SK-N-SH (cell line): Measurements from ENCODE around the gene ERVFRD-1. TPM values are rescaled to one million over a fixed set of nuclear protein-coding genes. Genes with fewer than 3 reads are reported as not detected.

Experiments
- CTCF ChIA-PET: fragments of 300-600, 350-600 bp; formaldehyde crosslinking; extraction: SDS; loops from one replicate; lab custom pipeline; 2021; lab: Yijun Ruan, JAX
- POLR2A ChIA-PET: fragments of 350-600 bp; sonication (Branson Sonifier 250); formaldehyde crosslinking; extraction: SDS; loops from one replicate; lab custom pipeline; 2020; ENCODE audit warnings: antibody characterized with exemption, inconsistent platforms; lab: Yijun Ruan, JAX
- DNase-seq: peaks from one replicate; pipeline ENCODE4 v3.0.0; 2012
- H2AFZ ChIP-seq: fragments of 200-600 bp; sonication (generic); 2 replicates; pipeline ENCODE4 v1.8.1; 2016; ENCODE audit warnings: antibody characterized with exemption, mild to moderate bottlenecking, low read depth
- H3F3A ChIP-seq: fragments of 200-600 bp; sonication (generic); replicated peaks from 2 replicates; pipeline ENCODE3; 2016; ENCODE audit warnings: antibody characterized with exemption, mild to moderate bottlenecking; ENCODE audit not compliant: insufficient read depth
- H3K27ac ChIP-seq, 2 experiments: fragments of 200-500 bp in 1 of 2; fragments of 200-600 bp in 1 of 2; sonication (Bioruptor generic) in 1 of 2; sonication (generic), shearing (Covaris generic) in 1 of 2; 2 replicates each; pipeline versions ENCODE4 v1.5.1 to v1.6.1; 2014 to 2016; ENCODE audit warnings: low read depth in 2 of 2, inconsistent platforms in 1 of 2, low read length in 1 of 2, mild to moderate bottlenecking in 1 of 2, mixed read lengths in 1 of 2
- H3K27me3 ChIP-seq: fragments of 200-600 bp; sonication (generic), shearing (Covaris generic); 2 replicates; pipeline ENCODE4 v1.6.1; 2016; ENCODE audit warnings: mixed run types; ENCODE audit not compliant: insufficient read depth
- H3K36me3 ChIP-seq, 2 experiments: fragments of 200-500 bp in 1 of 2; fragments of 200-600 bp in 1 of 2; sonication (Bioruptor generic) in 1 of 2; sonication (generic) in 1 of 2; replicated peaks in 1 of 2; 2 replicates each; pipeline versions ENCODE3 to v1.5.1; 2014 to 2016; ENCODE audit warnings: low read length in 1 of 2, mild to moderate bottlenecking in 1 of 2; ENCODE audit not compliant: insufficient read depth in 2 of 2, control insufficient read depth in 1 of 2
- H3K4me1 ChIP-seq, 2 experiments: fragments of 200-500 bp in 1 of 2; fragments of 200-600 bp in 1 of 2; sonication (Bioruptor generic) in 1 of 2; sonication (generic), shearing (Covaris generic) in 1 of 2; 2 replicates each; pipeline versions ENCODE4 v1.5.1 to v1.6.1; 2014 to 2016; ENCODE audit warnings: low read depth in 1 of 2, low read length in 1 of 2, mixed run types in 1 of 2; ENCODE audit not compliant: insufficient read depth in 2 of 2, control insufficient read depth in 1 of 2
- H3K4me2 ChIP-seq: fragments of 200-600 bp; sonication (generic), shearing (Covaris generic); 2 replicates; pipeline ENCODE4 v1.6.1; 2017; ENCODE audit warnings: mixed run types
- H3K4me3 ChIP-seq, 2 experiments: fragments of 200-500 bp in 1 of 2; fragments of 200-600 bp in 1 of 2; sonication (Bioruptor generic) in 1 of 2; sonication (generic), shearing (Covaris generic) in 1 of 2; 2 replicates each; pipeline versions ENCODE4 v1.5.1 to v1.8.1; 2014 to 2016; ENCODE audit warnings: low read depth in 2 of 2, inconsistent platforms in 1 of 2, low read length in 1 of 2, mild to moderate bottlenecking in 1 of 2, mixed read lengths in 1 of 2, moderate library complexity in 1 of 2
- H3K79me2 ChIP-seq: fragments of 200-600 bp; sonication (generic); 2 replicates; pipeline ENCODE4 v1.8.1; 2017; ENCODE audit warnings: mild to moderate bottlenecking; ENCODE audit not compliant: insufficient read depth
- H3K9ac ChIP-seq: fragments of 200-600 bp; sonication (generic); 2 replicates; pipeline ENCODE4 v1.6.1; 2017; ENCODE audit warnings: mixed run types
- H3K9me2 ChIP-seq: fragments of 200-600 bp; sonication (generic); 2 replicates; pipeline ENCODE4 v1.6.1; 2017; ENCODE audit warnings: mixed run types
- H3K9me3 ChIP-seq: fragments of 200-600 bp; sonication (generic); 2 replicates; pipeline ENCODE4 v1.6.1; 2017; ENCODE audit warnings: mixed run types, mild to moderate bottlenecking, moderate library complexity
- H4K20me1 ChIP-seq: fragments of 200-600 bp; sonication (generic); 2 replicates; pipeline ENCODE4 v1.6.1; 2017; ENCODE audit warnings: mild to moderate bottlenecking, mixed run types; ENCODE audit not compliant: insufficient read depth
- EP300 ChIP-seq, 2 experiments: IDR thresholded peaks; 2 replicates each; pipeline versions ENCODE4 v1.4.0 to v1.6.1; 2012; ENCODE audit warnings: borderline replicate concordance in 1 of 2, low read depth in 1 of 2, low read length in 1 of 2
- EZH2phosphoT487 ChIP-seq: fragments of 200-600 bp; sonication (generic); IDR thresholded peaks from 2 replicates; pipeline ENCODE4 v1.6.1; 2017; ENCODE audit warnings: low read depth, mixed run types, mild to moderate bottlenecking, antibody characterized with exemption, moderate library complexity, borderline replicate concordance
- FOSL2 ChIP-seq: IDR thresholded peaks from 2 replicates; pipeline ENCODE4 v1.4.0; 2012; ENCODE audit warnings: low read depth, mild to moderate bottlenecking, moderate library complexity, borderline replicate concordance
- FOXM1 ChIP-seq: IDR thresholded peaks from 2 replicates; pipeline ENCODE4 v1.4.0; 2012; ENCODE audit warnings: low read depth, mild to moderate bottlenecking
- GATA2 ChIP-seq: sonication (generic); formaldehyde crosslinking; IDR thresholded peaks from 2 replicates; pipeline ENCODE4 v1.5.0; 2020; ENCODE audit warnings: mild to moderate bottlenecking, missing genetic modification reagents
- JUND ChIP-seq: IDR thresholded peaks from 2 replicates; pipeline ENCODE4 v1.4.0; 2012
- MEF2A ChIP-seq: IDR thresholded peaks from 2 replicates; pipeline ENCODE4 v1.4.0; 2012; ENCODE audit warnings: low read depth, borderline replicate concordance
- MXI1 ChIP-seq: IDR thresholded peaks from 2 replicates; pipeline ENCODE4 v1.6.1; 2012; ENCODE audit warnings: mild to moderate bottlenecking, low read depth, low read length, improper control_type of control experiment
- NFIC ChIP-seq: IDR thresholded peaks from 2 replicates; pipeline ENCODE4 v1.4.0; 2012; ENCODE audit warnings: borderline replicate concordance
- RAD21 ChIP-seq: IDR thresholded peaks from 2 replicates; pipeline ENCODE4 v1.6.1; 2012; ENCODE audit warnings: mild to moderate bottlenecking, low read length
- RCOR1 ChIP-seq: fragments of 150-350 bp; IDR thresholded peaks from 2 replicates; pipeline ENCODE4 v1.6.1; 2017; ENCODE audit warnings: antibody characterized with exemption, low read length
- RFX5 ChIP-seq: IDR thresholded peaks from 2 replicates; pipeline ENCODE4 v1.6.1; 2012; ENCODE audit warnings: mild to moderate bottlenecking, improper control_type of control experiment, low read length
- RXRA ChIP-seq: IDR thresholded peaks from 2 replicates; pipeline ENCODE4 v1.4.0; 2012; ENCODE audit warnings: low read depth, mild to moderate bottlenecking, borderline replicate concordance
- USF2 ChIP-seq: fragments of 150-350 bp; IDR thresholded peaks from 2 replicates; pipeline ENCODE4 v1.6.1; 2017; ENCODE audit warnings: antibody characterized with exemption, low read length, low read depth, borderline replicate concordance
- YY1 ChIP-seq: IDR thresholded peaks from 2 replicates; pipeline ENCODE4 v1.4.0; 2012; ENCODE audit warnings: low read depth, mild to moderate bottlenecking
- WGBS: methylation state at CpG from one replicate; pipeline ENCODE4 v1.1.6; 2017; ENCODE audit warnings: low lambda C conversion rate; 5-methylcytosine and 5-hydroxymethylcytosine counted together
- polyA plus RNA-seq, 3 experiments: library from polyadenylated mRNA; depleted of rRNA; stranded (reverse); fragments of >200 nt; gene quantifications; 2 replicates each; pipeline ENCODE4 v1.2.3, GENCODE V29; 2012
- TF ChIP-seq, protein P1 (sequence below): fragments of 150-350 bp; IDR thresholded peaks from 2 replicates; pipeline ENCODE4 v1.6.1; 2016; ENCODE audit warnings: mild to moderate bottlenecking, low read depth, low read length

The ERVFRD-1 gene
- polyA plus RNA-seq, 1 of the 3 experiments (the other 2 are of a cell fraction) = not detected

DNA sequence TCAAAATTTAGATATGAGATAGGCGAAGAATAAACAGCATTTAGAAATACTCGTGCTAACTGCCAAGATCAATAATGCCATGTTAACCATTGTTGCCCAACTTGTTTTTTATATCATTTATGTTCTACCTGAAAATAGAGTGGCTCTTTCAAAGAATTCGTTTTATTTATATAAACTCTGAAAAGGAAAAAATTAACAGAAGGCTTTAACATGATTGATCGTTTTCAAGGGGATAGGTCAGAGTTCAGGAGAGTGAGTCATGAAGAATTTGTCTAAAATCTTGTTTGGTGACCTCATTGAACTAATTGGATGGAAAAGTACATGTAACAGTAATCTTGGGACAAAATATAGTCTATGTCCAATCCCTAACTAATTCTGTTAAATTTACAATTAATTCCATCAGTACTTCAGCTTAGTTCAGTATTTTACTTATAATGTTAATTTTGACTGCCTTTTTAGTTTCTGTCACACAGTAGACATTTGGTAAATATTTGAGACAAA, 56.3 kb downstream of the ERVFRD-1 start:
- Histone ChIP-seq H3K27ac (no peak overlapping the region), H2AFZ (no peak overlapping the region), H3K27me3 (no peaks in the 10 kb centered on the region), H3K9me3 (no peaks in the 10 kb centered on the region), H3F3A (no peaks in the 10 kb centered on the region), H3K4me2 (no peak overlapping the region), H4K20me1 (no peaks in the 10 kb centered on the region), H3K79me2 (no peaks in the 10 kb centered on the region), H3K9me2 (no peaks in the 10 kb centered on the region), H3K36me3 (no peaks in the 10 kb centered on the region), H3K9ac (no peak overlapping the region), H3K4me1 (no peaks in the 10 kb centered on the region), H3K4me3 (no peak overlapping the region)
- DNase-seq = no peak
- TF ChIP-seq, protein P1, sequence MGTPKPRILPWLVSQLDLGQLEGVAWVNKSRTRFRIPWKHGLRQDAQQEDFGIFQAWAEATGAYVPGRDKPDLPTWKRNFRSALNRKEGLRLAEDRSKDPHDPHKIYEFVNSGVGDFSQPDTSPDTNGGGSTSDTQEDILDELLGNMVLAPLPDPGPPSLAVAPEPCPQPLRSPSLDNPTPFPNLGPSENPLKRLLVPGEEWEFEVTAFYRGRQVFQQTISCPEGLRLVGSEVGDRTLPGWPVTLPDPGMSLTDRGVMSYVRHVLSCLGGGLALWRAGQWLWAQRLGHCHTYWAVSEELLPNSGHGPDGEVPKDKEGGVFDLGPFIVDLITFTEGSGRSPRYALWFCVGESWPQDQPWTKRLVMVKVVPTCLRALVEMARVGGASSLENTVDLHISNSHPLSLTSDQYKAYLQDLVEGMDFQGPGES = no peak
- 0 out of 2 replicates have a peak, but pooled peaks have one; percentile 2 for TF ChIP-seq FOSL2
- CTCF ChIA-PET = interaction anchor here (1.0 to 2.7 kb wide), 3 partner anchors 10 to 15 kb away, joined by 3 to 10 read pairs (median 3); partner anchors contain the start of gene ELOVL2
- POLR2A ChIA-PET = no interaction called here
- 50% methylated on average over 4 of the region's 4 CpGs for WGBS

DNA sequence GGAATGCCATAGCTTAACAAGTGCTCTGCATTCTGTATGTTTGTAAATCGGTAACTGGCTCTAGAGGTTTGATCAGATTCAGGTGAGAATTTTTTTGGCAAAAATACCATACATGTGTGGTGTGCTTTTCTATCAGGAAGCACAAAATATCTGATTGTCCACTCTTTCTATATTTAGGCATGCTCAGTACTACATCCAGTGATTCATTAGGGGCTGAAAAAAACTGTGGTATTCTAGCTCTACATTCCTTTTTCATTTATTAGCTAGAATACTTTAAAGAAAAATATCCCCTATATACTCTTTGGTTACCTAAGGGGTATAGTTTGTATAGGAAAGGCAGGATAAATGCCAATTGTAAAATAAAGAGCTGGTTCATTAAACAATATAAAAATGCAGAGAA, 56.8 kb downstream of the ERVFRD-1 start:
- Histone ChIP-seq H3F3A (no peaks in the 10 kb centered on the region), H4K20me1 (no peaks in the 10 kb centered on the region), H3K9me2 (no peaks in the 10 kb centered on the region), H3K4me1 (no peaks in the 10 kb centered on the region), H3K27me3 (no peaks in the 10 kb centered on the region), H3K27ac (no peak overlapping the region), H3K9me3 (no peaks in the 10 kb centered on the region), H3K79me2 (no peaks in the 10 kb centered on the region), H3K4me2 (no peak overlapping the region), H3K4me3 (no peak overlapping the region), H2AFZ (no peak overlapping the region), H3K36me3 (no peaks in the 10 kb centered on the region), H3K9ac (no peak overlapping the region)
- TF ChIP-seq RAD21 (no peak), RXRA (no peak), MEF2A (no peak), EZH2phosphoT487 (no peak)
- ChIA-PET POLR2A (no interaction called here), CTCF (interaction anchor here (0.8 to 2.7 kb wide), 3 partner anchors 11 to 59 kb away, joined by 3 to 10 read pairs (median 3); partner anchors contain the start of gene ELOVL2)
- 83% methylated on average over 1 of the region's 1 CpG for WGBS
- no peak for DNase-seq

GRCh38 chr6:11053307-11053706, 58.2 kb downstream of the ERVFRD-1 start:
- ChIA-PET CTCF (interaction anchor here (1.1 to 2.0 kb wide), 4 partner anchors 9 to 15 kb away, joined by 3 to 9 read pairs (median 6); partner anchors contain the start of gene ELOVL2), POLR2A (no interaction called here)
- Histone ChIP-seq H3K9ac (no peak overlapping the region), H3K9me2 (no peaks in the 10 kb centered on the region), H3K4me2 (no peak overlapping the region), H3K27me3 (no peaks in the 10 kb centered on the region), H3K4me3 (no peak overlapping the region), H3K4me1 (no peaks in the 10 kb centered on the region), H3K9me3 (no peaks in the 10 kb centered on the region), H3K79me2 (no peaks in the 10 kb centered on the region), H3K36me3 (no peaks in the 10 kb centered on the region), H3F3A (no peaks in the 10 kb centered on the region), H2AFZ (no peak overlapping the region), H3K27ac (no peak overlapping the region), H4K20me1 (no peaks in the 10 kb centered on the region)
- TF ChIP-seq EZH2phosphoT487 (no peak), EP300 (IDR thresholded peaks at IDR 0.05; ENCODE audit: borderline replicate concordance in 1 of 2, low read depth in 1 of 2, low read length in 1 of 2) (no peak), MXI1 (no peak), NFIC (no peak), GATA2 (no peak), RFX5 (no peak), FOXM1 (no peak), RCOR1 (no peak), USF2 (no peak), YY1 (no peak), JUND (no peak)
- no peak for DNase-seq
- 64% methylated on average over 5 of the region's 5 CpGs for WGBS
